Neural progenitor cell (in vitro differentiated cells): ENCODE results near the gene GPM6B.

Source experiments
- EZH2 ChIP-seq: fragments of 200-600 bp; sonication (generic); IDR thresholded peaks from 2 replicates; pipeline ENCODE4 v1.6.1; 2017; ENCODE audit warnings: antibody characterized with exemption, mild to moderate bottlenecking, moderate library complexity
- EZH2phosphoT487 ChIP-seq: fragments of 200-600 bp; sonication (generic); IDR thresholded peaks from 2 replicates; pipeline ENCODE4 v1.6.1; 2017; ENCODE audit warnings: antibody characterized with exemption
- TF ChIP-seq, protein P1 (sequence below): fragments of 200-600 bp; sonication (generic); IDR thresholded peaks from 2 replicates; pipeline ENCODE4 v1.5.1; 2017; ENCODE audit warnings: antibody characterized with exemption, mild to moderate bottlenecking

DNA sequence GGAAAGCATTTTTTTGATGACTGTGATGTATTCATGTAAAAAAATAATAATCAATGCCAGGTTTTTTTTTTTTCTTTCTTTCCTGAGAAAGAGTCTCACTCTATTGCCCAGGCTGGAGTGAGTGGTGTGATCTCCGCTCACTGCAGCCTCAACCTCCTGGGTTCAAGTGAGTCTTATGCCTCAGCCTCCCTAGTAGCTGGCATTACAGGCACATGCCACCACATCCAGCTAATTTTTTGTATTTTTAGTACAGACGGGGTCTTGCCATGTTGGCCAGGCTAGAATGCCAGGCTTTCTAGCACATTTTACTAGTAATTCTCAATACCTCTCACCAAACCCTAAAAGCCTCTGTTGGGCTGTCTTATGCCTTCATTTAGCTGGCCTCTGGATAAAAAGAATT lies 25.7 kb downstream of the GPM6B start:
- TF ChIP-seq, protein P1, sequence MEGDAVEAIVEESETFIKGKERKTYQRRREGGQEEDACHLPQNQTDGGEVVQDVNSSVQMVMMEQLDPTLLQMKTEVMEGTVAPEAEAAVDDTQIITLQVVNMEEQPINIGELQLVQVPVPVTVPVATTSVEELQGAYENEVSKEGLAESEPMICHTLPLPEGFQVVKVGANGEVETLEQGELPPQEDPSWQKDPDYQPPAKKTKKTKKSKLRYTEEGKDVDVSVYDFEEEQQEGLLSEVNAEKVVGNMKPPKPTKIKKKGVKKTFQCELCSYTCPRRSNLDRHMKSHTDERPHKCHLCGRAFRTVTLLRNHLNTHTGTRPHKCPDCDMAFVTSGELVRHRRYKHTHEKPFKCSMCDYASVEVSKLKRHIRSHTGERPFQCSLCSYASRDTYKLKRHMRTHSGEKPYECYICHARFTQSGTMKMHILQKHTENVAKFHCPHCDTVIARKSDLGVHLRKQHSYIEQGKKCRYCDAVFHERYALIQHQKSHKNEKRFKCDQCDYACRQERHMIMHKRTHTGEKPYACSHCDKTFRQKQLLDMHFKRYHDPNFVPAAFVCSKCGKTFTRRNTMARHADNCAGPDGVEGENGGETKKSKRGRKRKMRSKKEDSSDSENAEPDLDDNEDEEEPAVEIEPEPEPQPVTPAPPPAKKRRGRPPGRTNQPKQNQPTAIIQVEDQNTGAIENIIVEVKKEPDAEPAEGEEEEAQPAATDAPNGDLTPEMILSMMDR = no peak
- TF ChIP-seq EZH2phosphoT487 = no peak
- no peak for TF ChIP-seq EZH2
